Glutamatergic neuron (in vitro differentiated cells): ENCODE measurements around the gene DDX54. TPM values are rescaled to one million over a fixed set of nuclear protein-coding genes. Genes with fewer than 3 reads are reported as not detected.

Experiments used
- DNase-seq: peaks from one replicate; pipeline ENCODE4 v3.0.0; 2022
- H3K27ac Mint-ChIP-seq: one replicate; pipeline ENCODE4 v1.8.0; 2020; ENCODE audit warnings: mild to moderate bottlenecking, mixed read lengths, inconsistent platforms; ENCODE audit not compliant: unreplicated experiment
- H3K27me3 Mint-ChIP-seq: one replicate; pipeline ENCODE4 v1.8.0; 2020; ENCODE audit warnings: mild to moderate bottlenecking, moderate library complexity, mixed read lengths, inconsistent platforms; ENCODE audit not compliant: unreplicated experiment
- H3K36me3 Mint-ChIP-seq: one replicate; pipeline ENCODE4 v1.8.0; 2020; ENCODE audit warnings: mild to moderate bottlenecking, mixed read lengths, inconsistent platforms; ENCODE audit not compliant: unreplicated experiment
- H3K4me1 Mint-ChIP-seq: one replicate; pipeline ENCODE4 v1.8.0; 2020; ENCODE audit warnings: mild to moderate bottlenecking, low read depth, mixed read lengths, inconsistent platforms; ENCODE audit not compliant: unreplicated experiment
- H3K4me3 Mint-ChIP-seq: one replicate; pipeline ENCODE4 v1.8.0; 2020; ENCODE audit warnings: mild to moderate bottlenecking, mixed read lengths, inconsistent platforms; ENCODE audit not compliant: unreplicated experiment
- H3K9me3 Mint-ChIP-seq: one replicate; pipeline ENCODE4 v1.8.0; 2020; ENCODE audit warnings: mild to moderate bottlenecking, moderate library complexity, mixed read lengths, inconsistent platforms; ENCODE audit not compliant: unreplicated experiment
- CTCF ChIP-seq: fragments of 200-600 bp; sonication (generic); IDR thresholded peaks from one replicate; pipeline ENCODE4 v1.5.0; 2021; ENCODE audit not compliant: partially characterized antibody, unreplicated experiment
- total RNA-seq: library from RNA; stranded (reverse); fragmentation: NEBNext Ultra II Directional; extraction: Animal tissue kit (Norgen Biotek cat#: 25700); gene quantifications from one replicate; pipeline ENCODE4 v1.2.1, GENCODE V29; 2021; ENCODE audit not compliant: unreplicated experiment

The DDX54 gene
- total RNA-seq, 1 donor from 2014 or later = 16.9 TPM

DNA sequence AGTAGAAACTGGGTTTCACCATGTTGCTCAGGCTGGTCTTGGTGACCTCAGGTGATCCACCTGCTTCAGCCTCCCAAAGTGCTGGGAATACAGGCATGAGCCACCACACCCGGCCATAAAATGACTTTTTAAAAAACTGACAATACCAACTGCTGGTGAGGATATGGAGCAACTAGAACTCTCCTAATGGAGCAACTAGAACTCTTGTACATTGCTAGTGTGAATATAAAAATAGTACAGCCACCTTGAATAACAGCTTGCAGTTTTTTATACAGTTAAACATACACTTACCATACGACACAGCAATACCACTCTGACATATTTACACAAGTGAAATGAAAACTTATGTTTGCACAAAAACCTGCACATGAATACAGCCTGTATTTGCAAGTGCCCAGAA lies 38.3 kb downstream of the DDX54 start:
- peaks cover 3% of the 10 kb centered on the region for H3K4me1 Mint-ChIP-seq
- H3K9me3 Mint-ChIP-seq = peaks cover 2% of the 10 kb centered on the region
- H3K27me3 Mint-ChIP-seq = peaks cover 5% of the 10 kb centered on the region
- no peak overlapping the region for H3K27ac Mint-ChIP-seq
- no peak for DNase-seq
- no peak for TF ChIP-seq CTCF
- no peaks in the 10 kb centered on the region for H3K36me3 Mint-ChIP-seq
- no peak overlapping the region for H3K4me3 Mint-ChIP-seq

GRCh38 chr12:113145720-113146551 lies 39.3 kb downstream of the DDX54 start:
- Mint-ChIP-seq H3K27me3 (peaks cover 3% of the 10 kb centered on the region), H3K9me3 (peaks cover 2% of the 10 kb centered on the region), H3K36me3 (no peaks in the 10 kb centered on the region), H3K4me1 (peaks cover 3% of the 10 kb centered on the region), H3K4me3 (no peak overlapping the region), H3K27ac (no peak overlapping the region)
- no peak for DNase-seq
- no peak for TF ChIP-seq CTCF

GRCh38 chr12:113144806-113145205 lies 40.5 kb downstream of the DDX54 start:
- Mint-ChIP-seq H3K4me1 (peaks cover 1% of the 10 kb centered on the region), H3K9me3 (no peaks in the 10 kb centered on the region), H3K36me3 (no peaks in the 10 kb centered on the region), H3K27ac (no peak overlapping the region), H3K27me3 (peaks cover 1% of the 10 kb centered on the region), H3K4me3 (no peak overlapping the region)
- no peak for DNase-seq
- TF ChIP-seq CTCF = no peak

DNA sequence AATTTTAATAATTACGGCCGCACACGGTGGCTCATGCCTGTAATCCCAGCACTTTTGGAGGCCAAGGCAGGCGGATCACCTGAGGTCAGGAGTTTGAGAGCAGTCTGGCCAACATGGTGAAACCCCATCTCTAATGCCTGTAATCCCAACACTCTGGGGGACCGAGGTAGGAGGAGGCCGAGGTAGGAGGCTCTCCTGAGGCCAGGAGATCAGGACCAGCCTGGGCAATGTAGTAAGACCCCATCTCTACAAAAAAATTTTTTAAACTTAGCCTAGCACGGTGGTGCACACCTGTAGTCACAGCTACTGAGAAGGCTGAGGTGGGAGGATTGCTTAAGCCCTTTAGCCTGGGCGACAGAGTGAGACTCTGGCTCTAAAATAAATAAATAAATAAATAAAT lies 41.3 kb downstream of the DDX54 start:
- H3K27me3 Mint-ChIP-seq = peaks cover 2% of the 10 kb centered on the region
- no peak for TF ChIP-seq CTCF
- H3K9me3 Mint-ChIP-seq = no peaks in the 10 kb centered on the region
- no peak overlapping the region for H3K4me3 Mint-ChIP-seq
- H3K27ac Mint-ChIP-seq = no peak overlapping the region
- no peaks in the 10 kb centered on the region for H3K4me1 Mint-ChIP-seq
- DNase-seq = no peak
- H3K36me3 Mint-ChIP-seq = no peaks in the 10 kb centered on the region

GRCh38 chr12:113142886-113143332 lies 42.4 kb downstream of the DDX54 start:
- peaks cover 2% of the 10 kb centered on the region for H3K27me3 Mint-ChIP-seq
- no peaks in the 10 kb centered on the region for H3K36me3 Mint-ChIP-seq
- no peak overlapping the region for H3K4me3 Mint-ChIP-seq
- no peak for DNase-seq
- no peak for TF ChIP-seq CTCF
- H3K9me3 Mint-ChIP-seq = no peaks in the 10 kb centered on the region
- no peaks in the 10 kb centered on the region for H3K4me1 Mint-ChIP-seq
- no peak overlapping the region for H3K27ac Mint-ChIP-seq
